NCI-H2107 (cell line): ENCODE measurements around the gene CCL26.

ENCODE experiments used
- DNase-seq: peaks from one replicate; lab custom pipeline; 2025; lab: John Stamatoyannopoulos, UW

Gene CCL26

GRCh38 chr7:75772081-75773077 lies at the start of gene CCL26:
Gene CCL26 (minus strand): TSS chr7:75772211. CDS start chr7:75772176, 35 bp downstream.
- no peak for DNase-seq

- DNase-seq = no peak
Observed at GRCh38 chr7:75820688-75821087, 48.7 kb upstream of the CCL26 start.

- no peak for DNase-seq
Observed at GRCh38 chr7:75819711-75820110, 47.7 kb upstream of the CCL26 start.

GRCh38 chr7:75818472-75818871 lies 46.5 kb upstream of the CCL26 start:
- no peak for DNase-seq

GRCh38 chr7:75817116-75817515 lies 45.1 kb upstream of the CCL26 start:
- no peak for DNase-seq

- no peak for DNase-seq
Observed at GRCh38 chr7:75815418-75816064, 43.5 kb upstream of the CCL26 start.

GRCh38 chr7:75814407-75814947 lies 42.5 kb upstream of the CCL26 start:
- DNase-seq = no peak

GRCh38 chr7:75813781-75814236 lies 41.8 kb upstream of the CCL26 start, which contains the start of gene CCL24:
Gene CCL24 (minus strand): TSS chr7:75813806. CDS start chr7:75813715, 91 bp downstream.
- DNase-seq = no peak

- no peak for DNase-seq
Observed at GRCh38 chr7:75813084-75813483, 41.1 kb upstream of the CCL26 start.

- no peak for DNase-seq
Observed at GRCh38 chr7:75811894-75812678, 40.1 kb upstream of the CCL26 start.

- no peak for DNase-seq
Observed at GRCh38 chr7:75809396-75809795, 37.4 kb upstream of the CCL26 start.

- DNase-seq = no peak
Observed at GRCh38 chr7:75808106-75808505, 36.1 kb upstream of the CCL26 start.

GRCh38 chr7:75807452-75807851 lies 35.4 kb upstream of the CCL26 start:
- DNase-seq = no peak

GRCh38 chr7:75806560-75807307 lies 34.7 kb upstream of the CCL26 start:
- no peak for DNase-seq

GRCh38 chr7:75804705-75805104 lies 32.7 kb upstream of the CCL26 start:
- DNase-seq = no peak

- no peak for DNase-seq
Observed at GRCh38 chr7:75804004-75804403, 32.0 kb upstream of the CCL26 start.

GRCh38 chr7:75802552-75802821 lies 30.5 kb upstream of the CCL26 start:
- no peak for DNase-seq

GRCh38 chr7:75798770-75799169 lies 26.8 kb upstream of the CCL26 start:
- DNase-seq = no peak

GRCh38 chr7:75796420-75796819 lies 24.4 kb upstream of the CCL26 start:
- no peak for DNase-seq

- no peak for DNase-seq
Observed at GRCh38 chr7:75795831-75796285, 23.8 kb upstream of the CCL26 start.

GRCh38 chr7:75793676-75794075 lies 21.7 kb upstream of the CCL26 start:
- DNase-seq = no peak
